Smooth muscle cell (in vitro differentiated cells): ENCODE results near the gene TRAPPC10. TPM values are rescaled to one million over a fixed set of nuclear protein-coding genes. Genes with fewer than 3 reads are reported as not detected.

Experiments used
- DNase-seq: peaks from one replicate; lab custom pipeline; 2025; ENCODE audit not compliant: unreplicated experiment; lab: John Stamatoyannopoulos, UW
- H2AFZ ChIP-seq: fragments of 200-600 bp; sonication (generic); 2 replicates; pipeline ENCODE4 v1.6.0; 2016; ENCODE audit warnings: antibody characterized with exemption, low read depth, mild to moderate bottlenecking
- H3F3A ChIP-seq: fragments of 200-600 bp; sonication (generic); 2 replicates; pipeline ENCODE4 v1.6.0; 2017; ENCODE audit warnings: antibody characterized with exemption, low read depth
- H3K27ac ChIP-seq: fragments of 200-600 bp; sonication (generic); 2 replicates; pipeline ENCODE4 v1.5.1; 2016; ENCODE audit warnings: low read depth, mild to moderate bottlenecking
- H3K27me3 ChIP-seq: fragments of 200-600 bp; sonication (generic); 2 replicates; pipeline ENCODE4 v1.6.1; 2016; ENCODE audit warnings: low read depth, mild to moderate bottlenecking
- H3K36me3 ChIP-seq: fragments of 200-600 bp; sonication (generic); 2 replicates; pipeline ENCODE4 v1.5.1; 2016; ENCODE audit warnings: low read depth
- H3K4me1 ChIP-seq: fragments of 200-600 bp; sonication (generic); 2 replicates; pipeline ENCODE4 v1.5.1; 2016; ENCODE audit warnings: low read depth
- H3K4me2 ChIP-seq: fragments of 200-600 bp; sonication (generic); 2 replicates; pipeline ENCODE4 v1.6.0; 2016; ENCODE audit warnings: mild to moderate bottlenecking
- H3K4me3 ChIP-seq: fragments of 200-600 bp; sonication (generic); 2 replicates; pipeline ENCODE4 v1.5.1; 2016; ENCODE audit warnings: mild to moderate bottlenecking
- H3K79me2 ChIP-seq: fragments of 200-600 bp; sonication (generic); 2 replicates; pipeline ENCODE4 v1.6.0; 2016; ENCODE audit warnings: low read depth, mild to moderate bottlenecking
- H3K9ac ChIP-seq: fragments of 200-600 bp; sonication (generic); 2 replicates; pipeline ENCODE4 v1.6.0; 2016; ENCODE audit warnings: low read depth
- H3K9me3 ChIP-seq: fragments of 200-600 bp; sonication (generic); replicated peaks from 2 replicates; pipeline ENCODE4 v1.5.1; 2016; ENCODE audit warnings: low read depth
- H4K20me1 ChIP-seq: fragments of 200-600 bp; sonication (generic); 2 replicates; pipeline ENCODE4 v1.6.0; 2016; ENCODE audit warnings: low read depth
- WGBS: methylation state at CpG from one replicate; pipeline ENCODE4 v1.1.7; 2016; ENCODE audit warnings: low lambda C conversion rate; 5-methylcytosine and 5-hydroxymethylcytosine counted together
- polyA plus RNA-seq: library from polyadenylated mRNA; unstranded; fragments of >200 nt; fragmentation: Nextera tagmentation; extraction: Ambion mirVana; gene quantifications from 2 replicates; pipeline ENCODE4 v1.2.1, GENCODE V29; 2016
- total RNA-seq: library from RNA; depleted of rRNA; stranded (reverse); fragments of >200 nt; gene quantifications from 2 replicates; pipeline ENCODE4 v1.2.3, GENCODE V29; 2014
- TF ChIP-seq, protein P1 (sequence below): fragments of 200-600 bp; sonication (generic); IDR thresholded peaks from 2 replicates; pipeline ENCODE4 v1.5.1; 2017; ENCODE audit warnings: borderline replicate concordance, mild to moderate bottlenecking, antibody characterized with exemption; ENCODE audit not compliant: insufficient read depth, poor library complexity, severe bottlenecking

The TRAPPC10 gene
- total and polyA plus RNA-seq, 2 experiments from 2014 or later = 7.9 to 16.9 TPM

DNA sequence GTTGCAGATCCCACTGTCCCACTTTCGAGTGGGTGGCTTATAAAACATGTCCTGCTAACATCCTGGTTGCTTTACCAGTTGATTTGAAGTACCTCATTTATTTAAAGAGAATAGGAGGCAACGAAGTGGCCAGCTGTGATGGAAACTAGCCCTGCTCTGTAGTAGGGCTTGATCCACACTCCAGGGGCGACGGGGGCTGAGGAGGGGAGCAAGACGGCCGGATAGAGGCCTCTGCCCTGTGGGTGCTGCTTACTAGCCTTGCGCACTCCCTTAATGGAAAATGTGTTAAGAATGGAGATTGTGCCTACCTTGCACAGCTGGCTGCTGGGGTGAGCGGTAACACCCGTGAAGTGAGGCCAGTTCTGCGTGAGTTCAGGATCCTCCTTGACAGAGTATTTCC, 54.0 kb downstream of the TRAPPC10 start:
- Histone ChIP-seq H3K79me2 (peaks cover 16% of the 10 kb centered on the region), H3K27ac (no peak overlapping the region), H3K36me3 (no peaks in the 10 kb centered on the region), H3K27me3 (no peaks in the 10 kb centered on the region), H4K20me1 (peaks cover 53% of the 10 kb centered on the region), H2AFZ (no peak overlapping the region), H3K9me3 (no peaks in the 10 kb centered on the region), H3K4me3 (no peak overlapping the region), H3F3A (no peaks in the 10 kb centered on the region), H3K4me2 (no peak overlapping the region), H3K4me1 (no peaks in the 10 kb centered on the region), H3K9ac (no peak overlapping the region)
- TF ChIP-seq, protein P1, sequence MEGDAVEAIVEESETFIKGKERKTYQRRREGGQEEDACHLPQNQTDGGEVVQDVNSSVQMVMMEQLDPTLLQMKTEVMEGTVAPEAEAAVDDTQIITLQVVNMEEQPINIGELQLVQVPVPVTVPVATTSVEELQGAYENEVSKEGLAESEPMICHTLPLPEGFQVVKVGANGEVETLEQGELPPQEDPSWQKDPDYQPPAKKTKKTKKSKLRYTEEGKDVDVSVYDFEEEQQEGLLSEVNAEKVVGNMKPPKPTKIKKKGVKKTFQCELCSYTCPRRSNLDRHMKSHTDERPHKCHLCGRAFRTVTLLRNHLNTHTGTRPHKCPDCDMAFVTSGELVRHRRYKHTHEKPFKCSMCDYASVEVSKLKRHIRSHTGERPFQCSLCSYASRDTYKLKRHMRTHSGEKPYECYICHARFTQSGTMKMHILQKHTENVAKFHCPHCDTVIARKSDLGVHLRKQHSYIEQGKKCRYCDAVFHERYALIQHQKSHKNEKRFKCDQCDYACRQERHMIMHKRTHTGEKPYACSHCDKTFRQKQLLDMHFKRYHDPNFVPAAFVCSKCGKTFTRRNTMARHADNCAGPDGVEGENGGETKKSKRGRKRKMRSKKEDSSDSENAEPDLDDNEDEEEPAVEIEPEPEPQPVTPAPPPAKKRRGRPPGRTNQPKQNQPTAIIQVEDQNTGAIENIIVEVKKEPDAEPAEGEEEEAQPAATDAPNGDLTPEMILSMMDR = no peak
- WGBS = 97% methylated on average over 10 of the region's 10 CpGs
- no peak for DNase-seq

DNA sequence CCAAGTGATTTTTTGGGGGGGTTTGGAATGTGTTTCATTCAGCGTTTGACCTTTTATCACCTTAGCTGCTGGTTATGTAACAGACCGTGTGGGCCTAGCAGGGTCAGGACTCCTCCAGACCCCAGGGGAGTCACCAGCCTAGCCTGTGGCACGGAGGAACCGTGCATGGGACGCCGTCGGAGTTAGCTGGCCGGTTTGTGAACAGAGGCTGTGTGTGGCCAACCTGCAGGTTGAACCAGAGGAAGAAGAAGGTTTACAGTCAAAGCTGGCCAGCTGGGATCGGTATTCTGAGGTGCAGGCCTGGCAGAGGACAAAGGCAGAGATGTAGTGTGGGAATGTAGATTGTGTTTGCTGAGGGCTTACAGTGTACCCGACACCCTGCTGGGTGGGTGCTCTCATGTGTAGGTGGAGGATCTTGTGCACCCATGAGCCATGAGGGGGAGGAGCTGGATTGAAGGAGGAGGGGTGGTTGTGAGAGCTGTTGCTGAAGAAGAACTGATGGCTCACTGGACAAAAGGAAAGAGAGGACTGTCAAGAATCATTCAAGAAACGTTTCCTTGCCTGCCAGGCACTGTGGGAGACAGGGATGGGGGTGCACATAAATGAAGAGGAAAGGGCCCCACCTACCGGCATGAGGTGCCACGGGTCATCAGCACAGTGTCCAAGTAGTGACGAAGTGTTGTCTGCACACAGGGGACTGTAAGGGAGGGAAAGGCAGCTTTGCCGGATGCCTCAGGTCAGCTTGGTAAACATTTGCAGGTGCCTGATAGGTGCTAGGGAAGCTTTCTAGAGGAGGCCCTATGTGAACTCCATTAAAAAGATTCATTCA, 55.1 kb downstream of the TRAPPC10 start:
- H3K4me2 ChIP-seq = no peak overlapping the region
- H3K9me3 ChIP-seq = no peaks in the 10 kb centered on the region
- no peak overlapping the region for H3K9ac ChIP-seq
- H3K4me1 ChIP-seq = no peaks in the 10 kb centered on the region
- H3K79me2 ChIP-seq = peaks cover 11% of the 10 kb centered on the region
- WGBS = 94% methylated on average over 15 of the region's 15 CpGs
- DNase-seq = no peak
- H3K36me3 ChIP-seq = no peaks in the 10 kb centered on the region
- no peaks in the 10 kb centered on the region for H3F3A ChIP-seq
- no peak overlapping the region for H3K4me3 ChIP-seq
- no peak overlapping the region for H2AFZ ChIP-seq
- H4K20me1 ChIP-seq = peaks cover 64% of the 10 kb centered on the region
- TF ChIP-seq, protein P1 = no peak
- no peak overlapping the region for H3K27ac ChIP-seq
- H3K27me3 ChIP-seq = no peaks in the 10 kb centered on the region

DNA sequence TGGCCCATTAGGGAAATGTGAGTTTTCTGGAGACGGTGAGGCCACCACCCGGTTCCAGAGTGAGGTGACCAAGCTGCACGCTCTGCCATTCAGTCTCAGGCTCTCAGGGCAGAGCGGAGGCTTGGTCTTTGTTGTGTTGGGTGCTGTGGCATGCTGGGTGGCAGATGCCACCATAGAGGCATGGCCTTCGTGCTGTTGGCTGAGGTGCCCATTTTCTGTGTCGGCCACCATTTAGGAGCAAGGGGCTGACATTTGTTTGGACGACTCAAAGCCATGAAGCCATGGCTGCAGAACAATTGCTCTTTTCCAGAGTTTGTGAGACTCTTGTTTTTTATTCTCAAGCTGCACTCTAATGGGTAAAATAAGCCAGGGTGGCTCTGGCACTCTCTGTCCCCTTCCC, 58.3 kb downstream of the TRAPPC10 start:
- Histone ChIP-seq H3K27me3 (no peaks in the 10 kb centered on the region), H3F3A (no peaks in the 10 kb centered on the region), H3K9ac (no peak overlapping the region), H3K4me3 (no peak overlapping the region), H2AFZ (no peak overlapping the region), H3K4me2 (no peak overlapping the region), H3K36me3 (peaks cover 6% of the 10 kb centered on the region), H4K20me1 (peaks cover 82% of the 10 kb centered on the region), H3K4me1 (no peaks in the 10 kb centered on the region), H3K27ac (no peak overlapping the region), H3K79me2 (peaks cover 10% of the 10 kb centered on the region), H3K9me3 (no peaks in the 10 kb centered on the region)
- TF ChIP-seq, protein P1 = no peak
- no peak for DNase-seq
- WGBS = 96% methylated on average over 7 of the region's 7 CpGs
